GM12878 (cell line): Measurements from ENCODE around the gene CORO1C. TPM values are rescaled to one million over a fixed set of nuclear protein-coding genes. Genes with fewer than 3 reads are reported as not detected.

Experiments used
- ATAC-seq: fragments of 200-7000 bp; cut with Tn5 transposase; 3 replicates; pipeline ENCODE4 v1.9.1; 2020; ENCODE audit warnings: mild to moderate bottlenecking, moderate library complexity
- BruUV-seq: library from RNA; stranded (reverse); fragments of 400-500 nt; replicated peaks from 2 replicates; lab custom pipeline; 2021; lab: Mats Ljungman, UMichigan
- CTCF ChIA-PET: fragments of 300-600 bp; sonication (Branson Sonifier 250); formaldehyde crosslinking; extraction: SDS; loops from one replicate; lab custom pipeline; 2021; ENCODE audit warnings: inconsistent platforms; lab: Yijun Ruan, JAX
- POLR2A ChIA-PET: fragments of 350-600 bp; formaldehyde crosslinking; extraction: SDS; loops from one replicate; lab custom pipeline; 2021; ENCODE audit warnings: inconsistent platforms; lab: Charles Lee
- RAD21 ChIA-PET: fragments of 300-600 bp; sonication (Branson Sonifier 250); formaldehyde crosslinking; loops from one replicate; lab custom pipeline; 2023; ENCODE audit warnings: antibody characterized with exemption; ENCODE audit not compliant: unreplicated experiment; lab: Charles Lee
- SMC1A ChIA-PET: fragments of 300-600 bp; sonication (Branson Sonifier 250); formaldehyde crosslinking; loops from one replicate; lab custom pipeline; 2023; ENCODE audit not compliant: unreplicated experiment, uncharacterized antibody; lab: Charles Lee
- DNase-seq: peaks from one replicate; pipeline ENCODE4 v3.0.0-alpha.2; 2011; ENCODE audit warnings: low read depth, low spot score
- FAIRE-seq: peaks from 3 replicates; lab custom pipeline; 2011; peaks lifted over from hg19 to GRCh38; lab: Jason Lieb, UNC
- H2AFZ ChIP-seq: 2 replicates; pipeline ENCODE4 v1.6.0; 2011; ENCODE audit warnings: low read depth, low read length, control low read depth; ENCODE audit not compliant: control insufficient read depth
- H3K27ac ChIP-seq: 2 replicates; pipeline ENCODE4 v1.5.1; 2011; ENCODE audit warnings: control low read depth; ENCODE audit not compliant: control insufficient read depth, insufficient read depth
- H3K27me3 ChIP-seq, 2 experiments: replicated peaks in 1 of 2; 2 replicates each; pipeline versions ENCODE4 v1.6.0 to v1.6.1; 2011; ENCODE audit warnings: low read length in 1 of 2; ENCODE audit not compliant: control insufficient read depth in 2 of 2, insufficient read depth in 2 of 2
- H3K36me3 ChIP-seq, 2 experiments: 2 replicates each; pipeline ENCODE4 v1.5.1; 2011; ENCODE audit warnings: low read length in 1 of 2; ENCODE audit not compliant: control insufficient read depth in 2 of 2, insufficient read depth in 2 of 2
- H3K4me1 ChIP-seq: 2 replicates; pipeline ENCODE4 v1.6.1; 2011; ENCODE audit warnings: mild to moderate bottlenecking, low read length, moderate library complexity, mixed read lengths; ENCODE audit not compliant: control insufficient read depth, insufficient read depth
- H3K4me2 ChIP-seq: 2 replicates; pipeline ENCODE4 v1.6.0; 2011; ENCODE audit warnings: control low read depth; ENCODE audit not compliant: control insufficient read depth, insufficient read depth
- H3K4me3 ChIP-seq: fragments of 200-600 bp; sonication (generic); 2 replicates; pipeline ENCODE4 v1.5.1; 2016
- H3K79me2 ChIP-seq: 2 replicates; pipeline ENCODE4 v1.6.0; 2011; ENCODE audit warnings: low read length; ENCODE audit not compliant: control insufficient read depth, insufficient read depth
- H3K9ac ChIP-seq: 2 replicates; pipeline ENCODE4 v1.8.0; 2011; ENCODE audit warnings: low read length, control low read depth, mixed read lengths; ENCODE audit not compliant: control insufficient read depth, insufficient read depth
- H3K9me3 ChIP-seq: replicated peaks from 3 replicates; pipeline ENCODE4 v1.5.1; 2011; ENCODE audit warnings: mild to moderate bottlenecking, low read length; ENCODE audit not compliant: control insufficient read depth, insufficient read depth
- H4K20me1 ChIP-seq: 2 replicates; pipeline ENCODE4 v1.6.0; 2011; ENCODE audit not compliant: control insufficient read depth, insufficient read depth
- BCLAF1 ChIP-seq: fragments of 450-650 bp; IDR thresholded peaks from 2 replicates; pipeline ENCODE4 v1.6.1; 2017; ENCODE audit warnings: antibody characterized with exemption, mild to moderate bottlenecking, moderate library complexity
- EGR1 ChIP-seq, 2 experiments: IDR thresholded peaks; 1 replicate in 1 of 2; 2 replicates in 1 of 2; pipeline ENCODE4 v1.6.1; 2011 to 2012; ENCODE audit warnings: low read depth in 2 of 2, low read length in 2 of 2, borderline replicate concordance in 1 of 2, mild to moderate bottlenecking in 1 of 2, moderate library complexity in 1 of 2
- FOXM1 ChIP-seq: IDR thresholded peaks from 2 replicates; pipeline ENCODE4 v1.6.1; 2012; ENCODE audit warnings: low read depth, mild to moderate bottlenecking, inconsistent platforms, low read length, moderate library complexity
- NR2C1 ChIP-seq: fragments of 450-650 bp; IDR thresholded peaks from 2 replicates; pipeline ENCODE4 v1.6.1; 2017; ENCODE audit warnings: antibody characterized with exemption, mild to moderate bottlenecking, moderate library complexity
- WGBS: methylation state at CpG from one replicate; pipeline ENCODE4 v1.1.6; 2016; ENCODE audit warnings: low lambda C conversion rate; ENCODE audit not compliant: insufficient replicate concordance, insufficient coverage; ENCODE audit errors: missing lambda C conversion rate; 5-methylcytosine and 5-hydroxymethylcytosine counted together
- in situ Hi-C: fragments of 300-500 bp; cut with MboI; formaldehyde crosslinking; loops from 9 replicates; pipeline ENCODE4 v1.14.3; 2018; ENCODE audit warnings: mixed read lengths
- intact Hi-C: fragments of 100-400 bp; cut with micrococcal nuclease; formaldehyde crosslinking; loops from one replicate; pipeline ENCODE4 v1.14.2; 2022; ENCODE audit not compliant: unreplicated experiment
- polyA plus RNA-seq, 11 experiments: library from polyadenylated mRNA; depleted of rRNA in 4 of 11; unstranded in 6 of 11; stranded (reverse) in 5 of 11; fragments of >200 nt; fragmentation: Nextera tagmentation in 4 of 11; fragmentation: Illumina TruSeq in 1 of 11; extraction: Ambion mirVana in 4 of 11; extraction: Trizol in 1 of 11; gene quantifications; 1 replicate in 1 of 11; 2 replicates in 10 of 11; pipeline versions ENCODE4 v1.2.1 to v1.2.3, GENCODE V29; 2011 to 2016; ENCODE audit warnings: inconsistent platforms in 2 of 11, missing spikeins in 2 of 11, low read depth in 1 of 11
- total RNA-seq, 4 experiments: library from RNA; depleted of rRNA in 3 of 4; stranded (reverse); fragments of >200 nt in 3 of 4; fragmentation: Illumina TruSeq in 1 of 4; extraction: Trizol in 1 of 4; gene quantifications; 2 replicates each; pipeline versions ENCODE4 v1.2.1 to v1.2.3, GENCODE V29; 2013 to 2021

CORO1C gene
- total and polyA plus RNA-seq, 10 of the 15 experiments (the other 5 are each of a cell fraction or from before 2014, with no cell fraction given), result 52.7 to 254 (median 171) TPM

- Histone ChIP-seq H3K4me3 (no peak overlapping the region), H3K27me3 (no peaks in the 10 kb centered on the region), H3K4me1 (peaks cover 40% of the 10 kb centered on the region), H3K79me2 (no peaks in the 10 kb centered on the region), H4K20me1 (no peaks in the 10 kb centered on the region), H3K4me2 (no peak overlapping the region), H3K9ac (no peak overlapping the region), H3K27ac (no peak overlapping the region), H3K36me3 (no peaks in the 10 kb centered on the region), H3K9me3 (peaks cover 8% of the 10 kb centered on the region; the same call in 1 of the 3 replicates), H2AFZ (no peak overlapping the region)
- ChIA-PET POLR2A (no interaction called here), CTCF (interaction anchor here (1.4 to 17.2 kb wide), 2 partner anchors 8 to 42 kb away, joined by 3 to 866 read pairs; partner anchors contain the start of genes ISCU and SART3), SMC1A (interaction anchor here (1.0 to 1.6 kb wide), 3 partner anchors 24 to 84 kb away, joined by 3 read pairs; partner anchors contain the start of gene SELPLG), RAD21 (interaction anchor here (15.9 kb wide), 1 partner anchor 42 kb away, joined by 633 read pairs; the partner anchor contains the start of genes ISCU and SART3)
- TF ChIP-seq FOXM1 (no peak), NR2C1 (no peak), EGR1 (IDR thresholded peaks at IDR 0.05; ENCODE audit: borderline replicate concordance in 1 of 2, low read depth in 2 of 2, low read length in 2 of 2) (no peak), BCLAF1 (no peak)
- ATAC-seq, result no peak
- no peak for FAIRE-seq
- in situ Hi-C loops (no loop called here), intact Hi-C loops (no loop called here)
- BruUV-seq, result no TSS peak
- WGBS, result 94% methylated on average over 8 of the region's 8 CpGs
- DNase-seq, result no peak
Measured at GRCh38 chr12:108610336-108610815, 120.9 kb downstream of the CORO1C start.
